Right lobe of liver (tissue), 4 donors: ENCODE data around the gene FLNB.

Experiments
- CTCF ChIP-seq, 4 donors: fragments of 200-600 bp in 3 of 4; fragments of 450-650 bp in 1 of 4; IDR thresholded peaks; one replicate each; pipeline versions ENCODE4 v1.5.1 to v1.8.0; 2016 to 2022; ENCODE audit warnings: antibody characterized with exemption in 4 of 4, mild to moderate bottlenecking in 2 of 4
- POLR2A ChIP-seq: fragments of 450-650 bp; IDR thresholded peaks from one replicate; pipeline ENCODE4 v1.6.1; 2017; ENCODE audit warnings: antibody characterized with exemption, mild to moderate bottlenecking
- donor health status: DM: no; HTN: no; CAD: no.
- donor health status: DM: no; HTN: no; CAD: no.
- donor health status: DM: no; HTN: yes; CAD: no.

- TF ChIP-seq CTCF (IDR thresholded peaks at IDR 0.05): no peak
- no peak for TF ChIP-seq POLR2A
Measured at GRCh38 chr3:58106061-58106460, 97.8 kb downstream of the FLNB start.
